ENCODE measurements around the gene CAST.

The CAST gene

DNA sequence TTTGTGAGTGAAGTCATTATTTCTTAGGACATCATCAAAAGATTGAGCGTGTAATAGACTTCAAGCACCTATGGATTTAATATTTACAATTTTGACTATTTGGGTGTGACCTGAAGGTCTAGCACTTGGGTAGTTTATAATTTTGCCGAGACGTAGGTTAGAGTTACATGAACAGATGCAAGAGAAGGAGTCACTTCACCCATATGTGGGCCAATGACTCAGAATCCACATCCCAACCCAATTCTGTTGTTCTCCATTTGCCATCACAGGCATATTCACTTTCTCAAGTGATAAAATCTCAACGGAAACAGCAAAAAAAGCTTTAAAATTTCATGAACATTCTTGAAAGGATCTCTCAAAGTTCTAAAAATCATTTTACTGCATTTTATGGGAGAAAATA, 157.6 kb downstream of the CAST start:
- no peak overlapping the region for H3K4me3 ChIP-seq (ENCODE audit: low read length)
- no peak for TF ChIP-seq ZNF274 (IDR thresholded peaks at IDR 0.05; ENCODE audit: low read depth, low read length)

DNA sequence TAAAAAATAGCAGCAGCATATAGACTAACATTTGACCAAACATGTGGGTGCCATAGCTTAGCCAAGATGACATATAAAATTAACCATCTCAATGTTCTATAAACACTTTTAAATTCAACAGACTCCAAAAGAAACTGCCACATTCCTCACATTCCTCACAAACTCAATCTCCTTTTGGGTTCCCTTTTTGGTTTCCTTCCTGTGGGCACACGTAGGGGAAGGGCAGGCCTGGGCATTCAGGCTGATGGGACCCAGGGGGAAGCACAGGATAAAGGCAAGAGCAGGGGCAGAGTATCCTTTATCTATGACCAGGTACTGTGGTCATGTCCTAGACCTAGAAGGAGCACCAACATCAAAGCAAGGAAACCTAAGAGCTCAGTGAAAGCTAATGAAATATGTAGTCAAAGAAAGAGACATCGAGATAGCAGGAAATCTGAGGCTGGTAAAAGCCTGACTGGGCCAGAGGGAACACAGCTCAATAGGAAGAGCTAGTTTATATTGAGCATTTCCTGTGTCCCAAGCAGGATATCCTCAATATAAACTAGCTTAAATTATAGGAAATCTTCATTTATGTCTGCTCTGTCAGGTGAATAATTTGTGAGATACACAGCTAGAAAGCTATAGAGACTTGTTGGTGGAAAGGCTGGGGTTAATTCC, 159.2 kb downstream of the CAST start:
- no peak overlapping the region for H3K4me3 ChIP-seq (ENCODE audit: low read length)
- TF ChIP-seq ZNF274 (IDR thresholded peaks at IDR 0.05; ENCODE audit: low read depth, low read length) = no peak

DNA sequence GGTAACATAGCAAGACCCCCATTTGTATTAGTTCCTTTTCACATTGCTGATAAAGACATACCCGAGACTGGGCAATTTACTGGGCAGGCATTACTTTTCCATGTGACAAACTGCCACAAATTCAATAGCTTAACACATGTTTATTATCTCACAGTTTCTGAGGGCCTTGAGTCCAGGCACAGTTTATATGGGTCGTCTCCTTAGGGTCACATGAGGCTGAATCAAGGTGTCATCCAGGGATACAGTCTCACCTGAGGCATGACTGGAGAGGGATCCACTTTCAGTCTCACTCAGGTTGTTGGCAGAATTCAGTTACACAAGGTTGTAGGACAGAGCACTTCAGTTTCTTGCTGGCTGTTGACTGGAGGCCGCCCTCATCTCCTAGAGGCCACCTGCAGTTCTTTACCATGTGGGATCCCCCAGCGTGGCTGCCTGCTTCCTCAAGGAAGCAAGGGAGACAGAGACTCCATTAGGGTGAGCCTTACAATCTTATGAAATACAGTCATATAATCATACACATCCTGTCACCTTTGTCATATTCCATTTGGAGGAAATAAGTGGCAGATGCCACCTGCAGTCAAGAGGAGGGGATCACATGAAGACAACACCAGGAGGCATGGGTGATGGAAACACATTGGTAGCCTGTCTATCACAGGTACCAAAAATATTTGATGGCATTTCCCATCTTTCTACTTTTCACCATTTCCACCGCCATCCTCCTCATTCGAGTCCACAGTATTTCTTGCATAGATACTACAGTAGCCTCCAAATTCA, 160.7 kb downstream of the CAST start:
- no peak overlapping the region for H3K4me3 ChIP-seq (ENCODE audit: low read length)
- no peak for TF ChIP-seq ZNF274 (IDR thresholded peaks at IDR 0.05; ENCODE audit: low read depth, low read length)

DNA sequence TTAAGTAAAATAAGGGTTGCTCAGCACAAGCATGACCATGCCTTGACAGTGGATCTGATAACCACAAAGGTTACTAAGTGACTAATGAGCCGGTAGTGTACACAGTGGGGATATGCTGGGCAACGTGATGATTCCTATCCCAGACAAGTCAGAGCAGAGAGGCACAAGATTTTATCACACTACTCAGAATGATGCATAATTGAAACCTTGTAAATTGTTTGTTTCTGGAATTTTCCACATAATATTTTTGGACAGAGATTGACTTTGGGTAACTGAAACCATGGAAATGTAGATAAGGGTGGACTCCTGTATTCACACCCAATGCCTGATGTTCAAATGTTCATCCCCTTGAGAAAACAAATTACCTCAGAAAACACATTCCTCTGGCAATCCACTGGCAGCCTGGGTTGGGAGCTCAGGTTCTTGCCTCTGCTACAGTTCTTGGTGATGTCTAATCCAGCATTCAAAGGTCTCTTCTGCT, 161.8 kb downstream of the CAST start:
- no peak for TF ChIP-seq ZNF274 (IDR thresholded peaks at IDR 0.05; ENCODE audit: low read depth, low read length)

More for the DNA sequence above, 161.8 kb downstream of the CAST start:
- no peak overlapping the region for H3K4me3 ChIP-seq (ENCODE audit: low read length)

All from GM08714 (cell line).